Measurements from ENCODE around the gene MAPKAPK3.

- TF ChIP-seq POLR2A (IDR thresholded peaks at IDR 0.05) = peak in 2 of 4 donors; percentile 6 to 34
- TF ChIP-seq CTCF (IDR thresholded peaks at IDR 0.05) = no peak
- TF ChIP-seq POLR2AphosphoS5 (IDR thresholded peaks at IDR 0.05) = peak in 1 of 2 donors; percentile 45
Observed at GRCh38 chr3:50616770-50617095, 218 bp upstream of the MAPKAPK3 start.

Data from upper lobe of left lung (tissue), 4 donors.